Measurements from ENCODE around the gene KNOP1. TPM values are rescaled to one million over a fixed set of nuclear protein-coding genes. Genes with fewer than 3 reads are reported as not detected.

The KNOP1 gene
- total and polyA plus RNA-seq, 3 experiments from 2014 or later: 11.0 to 32.3 (median 30.7) TPM

DNA sequence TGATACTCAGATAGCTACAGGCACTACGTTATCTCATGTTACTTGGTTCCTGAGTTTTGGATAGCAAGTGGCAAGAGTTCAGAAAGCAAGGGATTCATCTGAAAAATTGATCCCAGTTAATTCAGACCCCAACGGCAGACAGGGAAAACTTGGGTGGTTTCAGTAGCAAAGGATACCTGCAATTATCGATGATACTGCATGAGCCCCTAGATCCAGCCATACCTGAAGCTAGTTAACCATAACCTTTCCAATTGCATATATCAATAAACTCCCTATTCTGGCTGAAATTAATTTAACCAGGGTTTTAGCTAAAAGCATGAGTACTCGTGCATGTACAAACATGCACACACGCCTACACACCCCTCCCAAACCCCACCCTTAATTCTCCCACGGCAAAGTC lies 4.3 kb downstream of the KNOP1 start:
- Mint-ChIP-seq H3K27ac (no peak overlapping the region), H3K36me3 (peaks cover 12 to 64% (median 20%) of the 10 kb centered on the region in 3 donors), H3K4me1 (peaks cover 29 to 43% (median 36%) of the 10 kb centered on the region in 3 donors), H3K4me3 (peak overlapping the region in 2 of 7 donors; percentile 15 to 51), H3K9me3 (no peaks in the 10 kb centered on the region), H3K27me3 (no peaks in the 10 kb centered on the region)
- Histone ChIP-seq H3K36me3 (ENCODE audit: insufficient read depth, low read length) (peaks cover 12% of the 10 kb centered on the region), H3K9me3 (ENCODE audit: low read length) (no peaks in the 10 kb centered on the region), H3K27me3 (ENCODE audit: insufficient read depth, low read length, poor library complexity, severe bottlenecking) (no peaks in the 10 kb centered on the region), H3K4me1 (ENCODE audit: insufficient read depth, low read length) (peaks cover 15% of the 10 kb centered on the region), H3K4me3 (ENCODE audit: low read length) (no peak overlapping the region), H3K27ac (ENCODE audit: low read depth, low read length) (no peak overlapping the region)
- POLR2A ChIA-PET: no interaction called here
- no peak for DNase-seq
- CTCF ChIA-PET: no interaction called here

DNA sequence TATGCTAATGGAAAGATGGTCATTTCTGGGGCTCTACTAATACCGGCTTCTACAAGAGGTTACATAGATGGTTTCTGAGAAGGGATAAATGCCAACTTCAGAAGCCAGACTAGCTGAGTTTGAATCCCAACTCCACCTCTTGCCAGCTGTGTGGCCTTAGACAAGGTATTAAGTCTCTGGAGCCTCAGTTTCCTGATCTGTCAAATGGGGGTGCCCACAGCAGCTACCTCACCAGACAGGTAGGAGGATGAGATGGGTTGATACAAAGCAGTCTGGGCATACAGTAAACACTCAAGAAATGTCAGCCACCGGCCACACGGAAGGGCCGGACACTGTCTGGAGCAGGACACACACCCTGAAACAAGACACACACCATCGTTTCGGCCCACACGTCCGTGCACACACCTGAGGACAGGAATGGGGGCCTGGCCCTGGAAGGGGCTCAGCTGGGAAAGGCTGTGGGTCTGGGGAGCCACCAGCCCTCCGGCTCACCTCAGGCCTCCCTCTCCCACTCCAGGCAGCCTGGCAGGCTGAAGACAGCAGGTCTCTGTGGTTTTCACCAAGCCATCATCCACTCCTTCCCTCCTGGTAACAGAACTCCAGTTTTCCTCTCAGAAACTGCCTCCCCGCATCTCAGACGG lies 5.5 kb downstream of the KNOP1 start:
- no peaks in the 10 kb centered on the region for H3K9me3 Mint-ChIP-seq
- peaks cover 12% of the 10 kb centered on the region for H3K36me3 ChIP-seq (ENCODE audit: insufficient read depth, low read length)
- no peak overlapping the region for H3K4me3 ChIP-seq (ENCODE audit: low read length)
- H3K27ac ChIP-seq (ENCODE audit: low read depth, low read length): no peak overlapping the region
- H3K4me3 Mint-ChIP-seq: no peak overlapping the region
- no peaks in the 10 kb centered on the region for H3K27me3 Mint-ChIP-seq
- ChIA-PET CTCF (no interaction called here), POLR2A (no interaction called here)
- no peaks in the 10 kb centered on the region for H3K27me3 ChIP-seq (ENCODE audit: insufficient read depth, low read length, poor library complexity, severe bottlenecking)
- peaks cover 27 to 40% (median 35%) of the 10 kb centered on the region in 3 donors for H3K4me1 Mint-ChIP-seq
- peaks cover 12 to 62% (median 20%) of the 10 kb centered on the region in 3 donors for H3K36me3 Mint-ChIP-seq
- no peak overlapping the region for H3K27ac Mint-ChIP-seq
- DNase-seq: no peak
- peaks cover 14% of the 10 kb centered on the region for H3K4me1 ChIP-seq (ENCODE audit: insufficient read depth, low read length)
- H3K9me3 ChIP-seq (ENCODE audit: low read length): no peaks in the 10 kb centered on the region

DNA sequence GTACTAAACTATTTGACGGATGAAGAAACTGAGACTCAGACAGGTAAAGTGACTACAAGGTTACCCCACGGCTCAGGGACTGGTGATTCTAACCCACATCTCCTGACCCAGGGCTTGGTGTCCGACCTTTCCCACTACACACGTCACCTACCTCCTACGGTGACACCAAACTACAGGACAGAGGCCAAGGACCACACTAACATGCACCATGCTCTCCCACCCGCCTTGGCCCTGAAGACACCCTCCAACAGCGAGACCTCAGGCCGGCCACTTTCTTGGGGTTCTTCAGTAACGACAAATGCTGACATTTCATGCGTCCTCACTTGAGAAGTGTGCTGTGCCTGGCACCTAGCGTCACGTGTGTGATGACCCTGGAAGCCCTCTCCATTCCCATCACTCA lies 6.4 kb downstream of the KNOP1 start:
- H3K36me3 ChIP-seq (ENCODE audit: insufficient read depth, low read length): peaks cover 12% of the 10 kb centered on the region
- H3K27ac Mint-ChIP-seq: peak overlapping the region in 2 of 8 donors; percentile 10 to 29

DNA sequence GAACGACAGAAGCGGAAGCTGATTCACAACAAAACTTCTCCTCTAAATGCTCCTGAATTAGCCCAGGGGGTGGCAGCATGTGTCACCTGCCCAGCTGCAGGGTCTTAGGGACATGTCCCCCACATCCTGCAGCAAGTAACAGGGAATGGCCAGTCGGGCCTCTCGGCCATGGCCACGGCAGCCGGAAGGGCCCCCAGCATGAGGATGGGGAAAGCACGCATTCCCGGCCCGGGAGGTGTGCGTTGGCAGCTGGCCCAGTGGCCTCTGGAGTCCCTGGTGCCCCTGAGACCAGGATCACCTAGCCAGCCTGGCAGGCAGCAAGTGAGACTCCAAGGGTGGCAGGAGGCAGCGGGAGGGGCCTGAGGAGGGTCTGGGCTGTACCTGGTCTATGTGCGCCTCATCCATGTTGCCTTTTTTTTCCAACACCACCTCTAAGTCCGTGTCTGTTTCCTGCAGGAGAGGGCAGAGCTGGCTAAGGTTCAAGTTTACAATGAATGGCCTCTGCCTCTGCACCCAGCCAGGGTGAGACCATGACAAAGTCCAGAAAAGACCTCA lies 7.0 kb downstream of the KNOP1 start:
- Histone ChIP-seq H3K4me1 (ENCODE audit: insufficient read depth, low read length) (peaks cover 2% of the 10 kb centered on the region), H3K9me3 (ENCODE audit: low read length) (no peaks in the 10 kb centered on the region), H3K27me3 (ENCODE audit: insufficient read depth, low read length, poor library complexity, severe bottlenecking) (no peaks in the 10 kb centered on the region), H3K4me3 (ENCODE audit: low read length) (no peak overlapping the region), H3K36me3 (ENCODE audit: insufficient read depth, low read length) (peaks cover 12% of the 10 kb centered on the region), H3K27ac (ENCODE audit: low read depth, low read length) (no peak overlapping the region)
- Mint-ChIP-seq H3K36me3 (peaks cover 12 to 75% (median 21%) of the 10 kb centered on the region in 3 donors), H3K27me3 (no peaks in the 10 kb centered on the region), H3K9me3 (no peaks in the 10 kb centered on the region), H3K27ac (peak overlapping the region in 1 of 8 donors; percentile 33), H3K4me3 (no peak overlapping the region), H3K4me1 (peaks cover 15 to 29% (median 20%) of the 10 kb centered on the region in 3 donors)
- DNase-seq: no peak
- CTCF ChIA-PET: no interaction called here
- POLR2A ChIA-PET: interaction anchor here (1.5 kb wide), 1 partner anchor 15 kb away, joined by 3 read pairs; no protein-coding TSS in a partner anchor

More for the DNA sequence above, 6.4 kb downstream of the KNOP1 start:
- ChIA-PET POLR2A (no interaction called here), CTCF (no interaction called here)
- peaks cover 21 to 35% (median 26%) of the 10 kb centered on the region in 3 donors for H3K4me1 Mint-ChIP-seq
- Histone ChIP-seq H3K9me3 (ENCODE audit: low read length) (no peaks in the 10 kb centered on the region), H3K27ac (ENCODE audit: low read depth, low read length) (no peak overlapping the region), H3K27me3 (ENCODE audit: insufficient read depth, low read length, poor library complexity, severe bottlenecking) (no peaks in the 10 kb centered on the region), H3K4me3 (ENCODE audit: low read length) (no peak overlapping the region), H3K4me1 (ENCODE audit: insufficient read depth, low read length) (peaks cover 7% of the 10 kb centered on the region)
- H3K4me3 Mint-ChIP-seq: no peak overlapping the region
- H3K27me3 Mint-ChIP-seq: no peaks in the 10 kb centered on the region
- DNase-seq: no peak
- H3K36me3 Mint-ChIP-seq: peaks cover 12 to 69% (median 21%) of the 10 kb centered on the region in 3 donors
- no peaks in the 10 kb centered on the region for H3K9me3 Mint-ChIP-seq

DNA sequence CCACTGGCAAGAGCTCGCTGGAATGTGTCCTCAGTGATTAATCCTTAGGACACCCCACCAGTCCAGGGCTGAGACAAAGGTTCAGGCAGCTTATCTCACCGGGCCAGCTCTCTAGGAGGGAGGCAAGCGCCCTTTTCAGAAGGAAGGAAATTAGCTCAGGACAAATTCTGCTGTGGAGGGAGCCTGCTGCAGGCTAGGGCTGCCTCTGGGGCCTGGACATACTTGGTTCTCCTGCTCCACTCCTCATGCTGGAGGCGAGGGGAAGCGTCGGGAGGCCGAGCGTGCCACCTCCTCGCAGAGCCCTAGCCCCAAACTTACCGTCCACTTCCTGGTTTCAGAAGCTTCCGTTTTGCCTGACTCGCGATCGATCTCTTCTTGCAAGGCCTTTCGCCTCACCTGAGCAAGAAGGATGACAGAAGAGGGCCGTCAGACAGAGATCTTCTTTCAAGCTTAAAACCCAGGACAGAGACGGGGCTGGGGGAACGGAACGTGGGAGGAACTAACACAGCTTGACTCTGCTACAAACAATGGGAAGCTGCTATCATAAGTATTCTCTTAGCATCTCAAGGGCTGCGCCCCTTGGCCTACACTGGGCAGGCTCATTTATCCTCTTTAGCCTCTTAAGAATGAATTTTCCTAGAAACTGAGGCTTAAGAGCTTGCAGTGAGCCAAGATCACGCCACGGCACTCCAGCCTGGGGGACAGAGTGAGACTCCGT lies 7.7 kb downstream of the KNOP1 start:
- Histone ChIP-seq H3K4me1 (ENCODE audit: insufficient read depth, low read length) (no peaks in the 10 kb centered on the region), H3K4me3 (ENCODE audit: low read length) (no peak overlapping the region), H3K27ac (ENCODE audit: low read depth, low read length) (no peak overlapping the region), H3K9me3 (ENCODE audit: low read length) (no peaks in the 10 kb centered on the region), H3K36me3 (ENCODE audit: insufficient read depth, low read length) (peaks cover 13% of the 10 kb centered on the region), H3K27me3 (ENCODE audit: insufficient read depth, low read length, poor library complexity, severe bottlenecking) (no peaks in the 10 kb centered on the region)
- no peak for DNase-seq
- no peaks in the 10 kb centered on the region for H3K9me3 Mint-ChIP-seq
- peaks cover 14 to 27% (median 18%) of the 10 kb centered on the region in 3 donors for H3K4me1 Mint-ChIP-seq
- H3K27me3 Mint-ChIP-seq: no peaks in the 10 kb centered on the region
- H3K27ac Mint-ChIP-seq: peak overlapping the region in 1 of 8 donors; percentile 33
- H3K4me3 Mint-ChIP-seq: no peak overlapping the region
- POLR2A ChIA-PET: interaction anchor here (0.5 to 1.5 kb wide), 2 partner anchors 14 to 171 kb away, joined by 3 to 5 read pairs; no protein-coding TSS in a partner anchor
- CTCF ChIA-PET: interaction anchor here (0.6 kb wide), 1 partner anchor 193 kb away, joined by 3 read pairs; no protein-coding TSS in a partner anchor
- peaks cover 14 to 82% (median 21%) of the 10 kb centered on the region in 3 donors for H3K36me3 Mint-ChIP-seq

DNA sequence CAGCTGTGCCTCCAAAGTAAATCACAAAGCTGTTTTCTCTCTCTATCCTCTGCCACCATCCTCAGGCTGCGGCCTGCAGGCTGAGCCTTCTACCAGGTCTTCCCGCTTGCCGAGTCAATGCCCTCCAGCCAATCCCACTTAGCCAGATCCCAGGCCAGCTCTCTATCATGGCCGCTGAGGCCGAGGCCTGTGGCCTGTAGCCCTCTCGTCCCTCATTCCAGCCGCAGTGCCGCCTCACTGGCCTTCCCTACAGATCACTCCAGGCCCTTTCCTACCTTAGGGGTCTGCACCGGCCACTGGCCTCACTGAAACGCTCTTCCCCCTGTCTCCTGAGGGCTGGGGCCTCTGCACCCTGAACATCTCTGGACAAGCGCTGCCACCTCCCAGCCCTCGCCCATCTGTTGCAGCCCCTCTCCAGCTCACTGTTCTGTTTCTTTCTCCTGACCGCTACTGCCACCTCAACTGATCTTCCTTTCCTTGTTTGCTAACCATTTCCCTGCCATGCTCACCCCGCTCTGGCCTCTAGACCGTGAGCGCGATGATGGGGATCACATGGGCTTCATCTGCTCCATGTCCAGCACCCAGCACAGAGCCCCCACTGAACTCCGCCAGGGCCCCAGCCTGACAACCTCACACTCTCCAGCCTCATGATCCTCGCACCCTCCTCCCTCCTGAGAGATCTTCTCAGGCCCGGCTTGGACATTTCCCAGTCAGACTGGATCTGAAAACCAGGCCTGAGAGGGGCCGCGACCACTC lies 8.5 kb downstream of the KNOP1 start:
- Histone ChIP-seq H3K9me3 (ENCODE audit: low read length) (no peaks in the 10 kb centered on the region), H3K4me1 (ENCODE audit: insufficient read depth, low read length) (no peaks in the 10 kb centered on the region), H3K4me3 (ENCODE audit: low read length) (no peak overlapping the region), H3K36me3 (ENCODE audit: insufficient read depth, low read length) (peaks cover 21% of the 10 kb centered on the region), H3K27ac (ENCODE audit: low read depth, low read length) (no peak overlapping the region), H3K27me3 (ENCODE audit: insufficient read depth, low read length, poor library complexity, severe bottlenecking) (no peaks in the 10 kb centered on the region)
- CTCF ChIA-PET: no interaction called here
- H3K36me3 Mint-ChIP-seq: peaks cover 12 to 84% (median 20%) of the 10 kb centered on the region in 3 donors
- peak overlapping the region in 1 of 7 donors; percentile 29 for H3K4me3 Mint-ChIP-seq
- peak overlapping the region in 4 of 8 donors; percentile 24 to 82 (median 66) for H3K27ac Mint-ChIP-seq
- no peaks in the 10 kb centered on the region for H3K27me3 Mint-ChIP-seq
- DNase-seq: no peak
- peaks cover 10 to 23% (median 13%) of the 10 kb centered on the region in 3 donors for H3K4me1 Mint-ChIP-seq
- POLR2A ChIA-PET: interaction anchor here (0.5 to 1.5 kb wide), 2 partner anchors 13 to 170 kb away, joined by 3 to 5 read pairs; no protein-coding TSS in a partner anchor
- H3K9me3 Mint-ChIP-seq: no peaks in the 10 kb centered on the region

DNA sequence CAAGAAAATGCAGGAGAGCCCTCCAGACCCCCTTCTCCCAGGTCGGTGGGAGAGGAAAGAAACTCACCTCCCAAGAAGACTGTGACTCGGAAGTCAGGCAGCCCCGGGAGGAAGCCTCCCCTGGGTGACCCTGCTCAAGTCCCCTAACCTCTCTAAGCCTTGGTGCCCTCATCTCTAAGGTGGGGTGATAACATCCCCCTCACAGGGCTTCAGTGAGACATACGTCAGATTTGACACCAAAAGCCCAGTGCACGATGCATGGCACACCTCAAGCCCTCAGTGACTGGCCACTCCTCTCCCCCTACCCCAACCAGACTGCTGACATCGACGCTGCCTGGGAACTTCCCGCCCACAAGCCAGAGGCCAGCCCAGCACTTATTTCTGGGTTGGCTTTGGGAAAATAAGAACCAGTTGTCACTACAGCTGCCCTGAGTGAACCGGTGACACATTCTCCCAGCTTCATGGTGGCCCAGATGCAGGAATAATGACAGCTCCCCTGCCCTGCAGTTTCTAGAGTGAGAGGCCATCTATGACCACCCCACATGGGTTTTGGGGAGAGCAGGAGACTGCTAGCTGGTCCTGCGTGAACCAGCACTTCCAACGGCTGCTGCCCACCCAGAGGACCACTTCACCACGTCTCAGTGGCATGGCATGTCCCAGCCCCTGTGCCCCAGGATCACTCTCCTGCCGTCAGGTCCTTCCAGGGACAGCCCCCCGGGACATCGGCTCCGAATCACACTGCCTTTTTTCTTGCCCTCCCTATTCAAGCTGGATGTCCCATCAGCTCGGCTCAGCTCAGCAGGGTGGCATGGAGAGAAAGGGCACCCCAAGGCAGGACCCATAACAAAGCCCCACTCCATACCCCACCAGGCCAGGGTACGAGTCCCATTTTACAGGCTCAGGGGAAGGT lies 9.5 kb downstream of the KNOP1 start:
- Histone ChIP-seq H3K9me3 (ENCODE audit: low read length) (no peaks in the 10 kb centered on the region), H3K27ac (ENCODE audit: low read depth, low read length) (no peak overlapping the region), H3K27me3 (ENCODE audit: insufficient read depth, low read length, poor library complexity, severe bottlenecking) (no peaks in the 10 kb centered on the region), H3K4me1 (ENCODE audit: insufficient read depth, low read length) (no peaks in the 10 kb centered on the region), H3K4me3 (ENCODE audit: low read length) (no peak overlapping the region), H3K36me3 (ENCODE audit: insufficient read depth, low read length) (peaks cover 18% of the 10 kb centered on the region)
- H3K4me3 Mint-ChIP-seq: peak overlapping the region in 1 of 7 donors; percentile 74
- no peak for DNase-seq
- no peaks in the 10 kb centered on the region for H3K9me3 Mint-ChIP-seq
- H3K4me1 Mint-ChIP-seq: peaks cover 5 to 13% (median 8%) of the 10 kb centered on the region in 3 donors
- peaks cover 5 to 84% (median 17%) of the 10 kb centered on the region in 3 donors for H3K36me3 Mint-ChIP-seq
- H3K27ac Mint-ChIP-seq: peak overlapping the region in 2 of 8 donors; percentile 58 to 61
- ChIA-PET CTCF (no interaction called here), POLR2A (no interaction called here)
- H3K27me3 Mint-ChIP-seq: no peaks in the 10 kb centered on the region
